GM12875 (cell line): ENCODE measurements around the gene DNAJC15.

ENCODE experiments used
- H3K4me3 ChIP-seq: one replicate; pipeline ENCODE4 v1.5.1; 2011; ENCODE audit warnings: low read depth, low read length, control low read depth
- CTCF ChIP-seq: IDR thresholded peaks from 2 replicates; pipeline ENCODE4 v1.5.1; 2011; ENCODE audit warnings: low read depth, mild to moderate bottlenecking, control low read depth, inconsistent platforms, low read length, moderate library complexity, borderline replicate concordance; ENCODE audit not compliant: insufficient read depth

DNAJC15 gene

GRCh38 chr13:43003729-43004128 lies 19.7 kb upstream of the DNAJC15 start:
- H3K4me3 ChIP-seq: no peak overlapping the region
- no peak for TF ChIP-seq CTCF

- no peak for TF ChIP-seq CTCF
- no peak overlapping the region for H3K4me3 ChIP-seq
These were observed 17.7 kb upstream of the DNAJC15 start for GRCh38 chr13:43005460-43006236.

GRCh38 chr13:43006893-43007631 lies 16.3 kb upstream of the DNAJC15 start:
- no peak overlapping the region for H3K4me3 ChIP-seq
- TF ChIP-seq CTCF: no peak

- TF ChIP-seq CTCF: no peak
- no peak overlapping the region for H3K4me3 ChIP-seq
These were observed 14.8 kb upstream of the DNAJC15 start for GRCh38 chr13:43008596-43008995.

- no peak overlapping the region for H3K4me3 ChIP-seq
- TF ChIP-seq CTCF: no peak
These were observed 13.9 kb upstream of the DNAJC15 start for GRCh38 chr13:43009506-43009905.

GRCh38 chr13:43014162-43014561 lies 9.2 kb upstream of the DNAJC15 start:
- no peak overlapping the region for H3K4me3 ChIP-seq
- TF ChIP-seq CTCF: no peak

GRCh38 chr13:43016226-43016625 lies 7.2 kb upstream of the DNAJC15 start:
- TF ChIP-seq CTCF: no peak
- H3K4me3 ChIP-seq: no peak overlapping the region
